Activated CD4-positive, alpha-beta T cell treated with anti-CD3 and anti-CD28 coated beads for 24 hours (primary cell): ENCODE data around the gene HIVEP1.

ENCODE experiments used
- DNase-seq, 2 donors: peaks; one replicate each; pipeline ENCODE4 v3.0.0-alpha.2; 2020; ENCODE audit warnings: low read depth in 2 of 2

The HIVEP1 gene

GRCh38 chr6:11994875-11995461 lies 17.1 kb upstream of the HIVEP1 start:
- no peak for DNase-seq

- no peak for DNase-seq
Observed at GRCh38 chr6:11996751-11997150, 15.4 kb upstream of the HIVEP1 start.

- DNase-seq: no peak
Observed at GRCh38 chr6:11999246-11999645, 12.9 kb upstream of the HIVEP1 start.

GRCh38 chr6:12000174-12000573 lies 11.9 kb upstream of the HIVEP1 start:
- no peak for DNase-seq

GRCh38 chr6:12001004-12001705 lies 11.0 kb upstream of the HIVEP1 start:
- no peak for DNase-seq

- no peak for DNase-seq
Observed at GRCh38 chr6:12001706-12002435, 10.2 kb upstream of the HIVEP1 start.

- DNase-seq: no peak
Observed at GRCh38 chr6:12007473-12007872, 4.6 kb upstream of the HIVEP1 start.

GRCh38 chr6:12007887-12008286 lies 4.2 kb upstream of the HIVEP1 start:
- no peak for DNase-seq

GRCh38 chr6:12008366-12009179 lies 3.5 kb upstream of the HIVEP1 start:
- peak; percentile 56 to 63 for DNase-seq

- no peak for DNase-seq
Observed at GRCh38 chr6:12009180-12009685, 2.9 kb upstream of the HIVEP1 start.

GRCh38 chr6:12009876-12010634 lies 2.1 kb upstream of the HIVEP1 start:
- DNase-seq: no peak

- DNase-seq: peak in 1 of 2 donors; percentile 11
Observed at GRCh38 chr6:12010635-12011275, 1.4 kb upstream of the HIVEP1 start.

- DNase-seq: peak; percentile 92 to 93
Observed at GRCh38 chr6:12011276-12012037, 655 bp upstream of the HIVEP1 start.

- DNase-seq: peak; percentile 64 to 65
Observed at GRCh38 chr6:12012558-12013306, 620 bp downstream of the HIVEP1 start.

GRCh38 chr6:12013307-12013719 lies 1.2 kb downstream of the HIVEP1 start:
- DNase-seq: no peak

GRCh38 chr6:12014027-12014872 lies 2.1 kb downstream of the HIVEP1 start:
- no peak for DNase-seq

GRCh38 chr6:12014873-12015149 lies 2.7 kb downstream of the HIVEP1 start:
- DNase-seq: no peak

GRCh38 chr6:12017263-12017662 lies 5.2 kb downstream of the HIVEP1 start:
- DNase-seq: no peak
